SW480 (cell line): ENCODE results near the gene ALDH3B2.
"Not testable (repeated sequence)": the region's sequence is repeated elsewhere in the genome, so short reads cannot be mapped to it uniquely, and the experiment has no call there.

Experiments used
- DNase-seq: peaks from one replicate; pipeline ENCODE4 v3.0.0-alpha.2; 2016; ENCODE audit warnings: low spot score

Gene ALDH3B2

DNA sequence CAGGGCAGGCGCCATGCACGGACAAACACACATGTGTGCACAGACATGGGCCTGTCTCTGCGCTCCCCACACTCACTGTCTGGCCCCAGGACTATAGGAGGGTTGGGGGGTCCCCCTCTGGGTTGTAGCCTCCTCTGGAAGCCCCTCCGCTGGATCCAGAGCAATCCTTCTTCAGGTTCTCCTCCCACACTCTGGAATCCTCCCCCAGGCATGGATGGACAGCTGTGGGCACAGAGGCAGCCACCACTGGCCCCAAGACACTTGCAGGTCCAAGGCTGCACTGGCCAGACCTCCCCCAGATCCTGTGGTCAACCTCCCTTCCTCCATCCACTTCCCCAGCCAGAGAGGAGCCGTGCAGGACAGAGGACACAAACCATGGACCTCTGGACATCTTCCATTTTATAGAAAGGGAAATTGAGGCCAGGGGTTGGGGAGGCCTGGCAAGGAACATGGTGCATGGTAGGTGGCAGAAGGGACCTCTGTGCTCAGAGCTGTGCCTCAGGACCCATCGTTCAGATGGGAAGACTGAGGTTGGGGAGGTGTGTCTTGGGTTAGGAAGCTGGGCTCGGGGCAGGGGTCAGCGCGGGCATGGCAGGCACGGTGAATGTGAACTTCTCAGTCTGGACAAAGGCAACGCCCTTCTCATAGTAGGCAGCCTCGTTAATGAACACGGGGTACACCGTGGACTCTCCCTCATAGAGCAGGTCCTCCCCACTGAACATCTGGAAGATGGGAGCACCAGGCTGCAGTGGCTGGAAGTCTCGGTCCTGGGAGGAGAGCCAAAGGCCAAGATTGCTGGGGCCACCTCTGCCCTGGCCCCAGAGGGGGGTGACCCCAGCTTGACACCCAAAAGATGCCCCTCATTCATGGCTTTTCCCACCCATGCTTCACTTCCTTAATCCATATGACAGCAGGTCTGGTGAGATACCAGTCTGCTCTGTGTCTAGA is 32.0 kb downstream of the ALDH3B2 start:
- no peak for DNase-seq

DNA sequence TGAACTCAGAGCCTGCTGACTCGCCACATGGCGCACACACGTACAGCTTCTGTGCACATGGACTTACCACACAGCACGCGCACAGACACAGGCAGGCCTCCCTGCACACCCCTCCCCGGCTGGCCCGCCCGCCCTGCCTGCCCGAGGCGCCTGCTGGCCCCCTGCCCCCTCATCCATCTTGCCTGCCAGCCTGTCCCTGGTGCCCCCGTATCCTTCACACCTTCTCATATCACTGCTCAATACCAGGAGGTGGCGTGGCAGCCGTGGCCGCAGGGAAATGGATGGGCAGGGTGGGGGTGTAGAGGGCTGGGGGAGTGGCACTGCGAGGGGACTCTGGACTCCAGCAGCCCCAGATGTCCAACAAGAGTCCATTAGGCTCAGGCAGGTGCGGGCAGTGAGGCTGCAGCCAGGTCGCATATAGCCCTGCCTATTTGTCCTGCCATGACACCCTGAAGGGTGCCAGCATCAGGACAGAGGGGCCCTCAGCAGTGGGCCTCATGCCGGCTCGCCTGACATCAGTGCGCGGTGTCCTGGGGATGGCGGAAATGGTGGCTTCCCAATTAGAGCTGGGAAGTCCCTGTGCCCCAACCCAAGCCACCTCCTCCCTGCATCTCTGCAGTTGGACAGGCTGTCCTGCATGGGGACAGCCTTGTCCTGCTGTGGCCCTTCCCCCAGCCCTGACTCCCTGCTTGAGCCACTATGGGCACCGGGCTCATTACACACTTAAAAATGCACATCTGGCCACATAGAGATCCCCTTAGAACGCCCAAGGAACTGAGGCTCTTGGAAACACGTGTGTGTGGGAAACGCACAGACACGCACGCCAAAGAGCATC is 32.9 kb downstream of the ALDH3B2 start:
- no peak for DNase-seq

DNA sequence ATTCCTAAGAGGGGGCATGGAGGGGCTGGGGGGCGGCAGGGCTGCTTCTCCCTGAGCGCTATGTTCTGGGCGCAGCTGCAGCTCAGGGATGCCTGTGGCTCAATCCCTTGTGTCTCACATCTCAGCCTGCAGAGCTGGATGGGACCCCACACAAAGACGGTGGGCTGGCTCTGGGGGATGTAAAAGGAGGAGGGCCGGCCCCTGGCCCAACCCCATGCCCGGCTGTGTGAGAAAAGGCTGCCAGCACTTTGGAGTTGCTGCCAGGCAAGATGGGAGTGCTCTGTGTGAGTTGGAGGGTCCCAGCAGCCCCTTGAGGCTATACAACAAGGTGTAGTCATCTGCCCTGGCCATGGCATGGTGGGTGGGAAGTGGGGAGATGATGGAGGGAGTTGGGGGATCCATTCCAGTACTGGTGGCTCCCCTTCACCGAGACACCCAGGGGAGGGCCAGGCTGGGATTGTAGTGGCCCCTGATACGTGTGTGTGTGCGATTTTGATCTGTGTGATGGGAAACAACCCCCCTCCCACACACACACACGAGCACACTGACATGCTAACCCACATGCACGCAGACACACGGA is 33.6 kb downstream of the ALDH3B2 start:
- no peak for DNase-seq

DNA sequence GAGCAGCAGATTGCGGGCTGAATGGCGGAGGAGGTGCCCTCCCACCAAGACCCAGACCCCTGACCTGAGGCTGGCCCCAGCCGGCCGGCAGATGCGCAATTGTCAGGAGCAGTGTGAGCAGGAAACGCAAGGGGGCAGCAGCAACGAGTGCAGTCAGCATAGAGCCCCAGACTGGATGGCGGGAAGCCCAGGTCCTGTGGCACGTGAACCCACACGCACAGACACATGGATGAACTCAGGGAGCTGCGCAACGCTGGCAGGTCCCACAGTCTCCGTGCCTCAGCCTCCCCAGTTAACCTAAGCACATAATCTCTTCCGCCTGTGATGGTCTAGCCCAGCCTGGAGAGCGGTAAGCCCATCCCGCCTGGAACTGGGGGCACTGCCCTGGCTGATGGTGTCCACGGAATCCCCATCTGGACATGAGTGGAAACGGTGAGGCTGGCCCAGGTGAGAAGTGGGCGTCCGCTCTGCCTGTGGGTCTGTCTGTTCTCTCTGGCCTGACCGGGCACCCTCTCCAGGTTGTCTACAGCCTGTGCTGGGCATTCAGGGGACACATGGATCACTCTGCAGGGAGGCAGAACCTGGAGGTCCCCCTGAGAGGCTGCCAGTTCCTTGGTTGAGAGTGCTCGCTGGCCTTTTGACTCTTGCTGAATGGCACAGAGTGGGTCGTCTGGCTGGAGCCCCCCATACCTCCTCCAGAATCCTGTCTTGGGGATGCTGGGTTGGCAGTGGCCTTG is 34.2 kb downstream of the ALDH3B2 start:
- peak; percentile 45 for DNase-seq

DNA sequence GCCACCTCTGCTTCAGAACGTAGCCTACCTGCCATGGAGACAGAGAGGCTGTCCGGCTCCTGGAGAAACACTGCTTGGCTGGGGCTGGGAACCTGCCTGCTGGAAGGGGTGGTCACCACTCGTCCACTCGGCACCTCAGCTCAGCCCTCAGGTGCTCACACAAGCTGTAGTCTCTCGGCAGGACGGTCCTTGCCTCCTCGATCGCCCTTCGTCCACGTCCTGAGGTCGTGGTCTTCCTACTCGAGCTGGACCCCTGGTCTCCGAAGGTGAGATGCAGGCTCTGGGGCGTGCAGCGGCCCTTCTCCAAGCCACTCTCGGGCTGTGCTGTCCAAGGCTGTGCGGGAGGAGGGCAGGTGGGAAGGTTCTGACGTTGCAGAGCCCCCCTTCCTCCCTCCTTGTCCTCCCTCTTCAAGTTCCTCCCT is 35.0 kb downstream of the ALDH3B2 start, which contains the start of gene TBX10:
Gene TBX10 (minus strand): TSS at position 326 of the 422 bp plus-strand sequence. CDS start 291 bp downstream, at position 35.
- no peak for DNase-seq

DNA sequence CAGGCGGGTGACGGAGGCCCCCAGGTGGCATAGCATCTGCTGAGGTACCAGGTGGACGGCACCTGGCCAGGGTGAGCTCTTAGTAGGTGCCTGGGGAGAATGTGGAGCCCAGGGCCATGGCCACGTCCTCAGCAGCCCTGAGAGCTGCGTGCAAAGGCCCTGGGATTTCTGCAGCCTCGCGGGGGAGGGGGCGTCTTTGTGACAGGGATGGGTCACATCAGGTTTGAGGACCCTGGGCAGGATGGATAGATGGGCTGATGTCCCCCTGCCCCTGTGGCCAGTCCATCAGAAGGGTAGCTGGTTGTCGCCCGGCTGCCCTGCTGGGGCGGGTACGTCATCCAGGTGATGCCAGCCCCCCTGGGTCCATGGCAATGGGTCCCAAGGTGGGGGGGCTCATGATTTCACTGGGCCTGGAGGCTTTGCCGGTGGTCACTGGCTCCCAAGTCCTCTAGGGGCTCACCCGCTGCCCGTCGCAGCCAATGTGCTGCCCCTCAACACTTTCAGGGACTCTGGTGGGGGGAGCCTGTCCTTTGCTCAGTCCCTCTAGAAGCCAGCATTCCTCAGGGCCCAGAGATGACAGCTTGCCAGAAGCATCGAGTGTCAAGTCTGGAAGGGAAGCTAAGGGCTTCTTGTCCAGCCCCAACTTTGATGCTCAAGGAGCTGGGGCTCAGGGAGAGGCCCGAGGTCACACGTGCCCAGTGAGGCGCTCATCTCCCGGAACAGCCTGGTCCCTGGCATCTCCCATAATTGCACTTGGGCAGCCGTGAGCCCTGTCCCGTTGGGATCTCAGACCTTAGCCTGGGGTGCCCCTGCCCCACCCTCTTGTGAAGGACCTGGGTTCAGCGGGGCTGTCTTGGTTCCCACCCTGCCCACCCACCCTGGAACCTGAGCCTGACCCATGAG is 35.6 kb downstream of the ALDH3B2 start:
- DNase-seq, result no peak

DNA sequence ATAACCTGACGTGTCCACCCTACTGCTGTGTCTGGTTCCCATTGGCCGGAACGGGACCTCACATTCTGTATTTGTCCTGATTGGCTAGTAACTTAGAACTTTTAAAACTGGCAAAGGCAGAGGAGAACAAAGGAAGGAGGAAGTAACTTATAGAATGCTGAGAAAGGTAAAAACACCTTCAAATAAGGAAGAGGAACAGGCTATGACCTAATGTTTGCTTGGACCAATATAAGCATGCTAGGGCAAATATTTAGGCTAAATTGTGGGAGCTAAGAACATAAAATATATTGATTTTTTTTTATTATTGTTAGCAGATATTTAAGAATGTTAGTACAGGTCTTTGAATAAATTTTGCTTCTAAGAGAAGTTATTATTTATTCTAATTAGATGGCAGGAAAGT is 37.0 kb downstream of the ALDH3B2 start:
- not testable (repeated sequence) for DNase-seq

DNA sequence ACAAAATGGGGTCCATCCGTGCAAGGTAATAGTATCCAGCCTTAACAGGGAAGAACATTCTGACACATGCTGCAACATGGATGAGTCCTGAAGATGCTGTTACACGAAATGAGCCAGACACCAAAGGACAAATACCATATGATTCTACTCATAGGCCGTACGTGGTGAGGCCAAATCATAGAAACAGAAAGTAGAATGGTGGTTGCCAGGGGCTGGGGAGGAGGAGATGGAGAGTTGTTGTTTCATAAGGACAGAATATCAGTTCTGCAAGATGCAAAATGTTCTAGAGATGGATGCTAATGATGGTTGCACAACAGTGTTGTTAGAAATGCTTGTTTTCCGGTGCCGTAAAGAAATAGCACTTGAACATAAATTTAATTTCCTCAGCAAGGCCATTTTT is 37.5 kb downstream of the ALDH3B2 start:
- DNase-seq, result no peak

DNA sequence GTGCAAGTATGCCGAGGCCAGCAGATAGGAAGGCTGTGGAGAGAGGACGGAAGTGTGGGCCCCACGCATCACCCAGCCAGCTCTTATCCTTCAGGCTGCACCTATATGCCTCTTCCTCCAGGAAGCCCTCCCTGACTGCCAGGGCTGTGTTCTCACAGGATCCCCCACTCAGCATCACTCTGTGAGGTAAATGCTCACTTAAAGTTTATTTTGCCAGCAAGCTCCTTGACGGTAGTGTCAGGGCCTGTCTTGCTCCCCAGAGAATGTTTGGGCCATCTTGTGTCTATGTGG is 39.2 kb downstream of the ALDH3B2 start:
- no peak for DNase-seq

DNA sequence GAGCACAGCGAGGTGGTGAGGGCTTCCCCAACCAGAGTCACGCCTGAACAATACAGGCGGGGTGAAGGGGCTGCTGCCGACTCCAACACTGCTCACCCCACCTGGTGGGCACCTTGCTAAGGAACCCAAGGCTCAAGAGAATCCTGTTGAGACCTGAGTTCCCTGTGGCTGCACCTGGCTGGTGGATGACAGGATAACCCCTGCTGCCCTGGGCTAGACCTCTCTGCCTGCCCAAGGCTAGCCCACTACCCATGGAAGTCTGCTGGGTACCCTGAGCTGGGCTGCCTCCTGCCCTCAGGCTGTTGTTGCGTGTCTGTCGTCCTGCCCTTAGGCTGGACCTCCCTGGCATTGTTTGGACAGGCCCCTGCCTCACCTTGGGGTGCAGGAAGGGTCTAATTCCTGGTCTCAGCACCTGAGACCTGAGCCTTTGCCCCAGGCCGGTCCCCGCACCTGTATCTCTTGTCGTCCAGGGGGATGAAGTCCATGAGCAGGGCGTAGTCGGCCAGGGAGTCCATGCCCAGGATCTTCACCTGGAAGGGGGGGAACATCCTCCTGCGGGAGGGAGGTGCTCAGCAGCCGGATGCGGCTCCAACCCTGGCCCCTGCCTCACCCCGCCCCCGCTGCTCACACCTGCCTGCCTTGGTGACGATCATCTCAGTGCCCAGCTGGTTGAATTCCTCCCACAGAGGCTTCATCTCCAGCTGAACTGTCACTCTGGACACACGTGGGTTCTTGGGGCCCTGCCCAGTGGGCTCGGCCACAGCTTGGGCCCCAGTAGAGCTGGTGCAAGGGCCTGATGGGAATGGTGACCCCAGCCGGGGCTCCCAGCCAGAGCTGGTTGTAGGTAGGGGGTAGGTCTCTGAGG is 39.8 kb downstream of the ALDH3B2 start:
- no peak for DNase-seq

DNA sequence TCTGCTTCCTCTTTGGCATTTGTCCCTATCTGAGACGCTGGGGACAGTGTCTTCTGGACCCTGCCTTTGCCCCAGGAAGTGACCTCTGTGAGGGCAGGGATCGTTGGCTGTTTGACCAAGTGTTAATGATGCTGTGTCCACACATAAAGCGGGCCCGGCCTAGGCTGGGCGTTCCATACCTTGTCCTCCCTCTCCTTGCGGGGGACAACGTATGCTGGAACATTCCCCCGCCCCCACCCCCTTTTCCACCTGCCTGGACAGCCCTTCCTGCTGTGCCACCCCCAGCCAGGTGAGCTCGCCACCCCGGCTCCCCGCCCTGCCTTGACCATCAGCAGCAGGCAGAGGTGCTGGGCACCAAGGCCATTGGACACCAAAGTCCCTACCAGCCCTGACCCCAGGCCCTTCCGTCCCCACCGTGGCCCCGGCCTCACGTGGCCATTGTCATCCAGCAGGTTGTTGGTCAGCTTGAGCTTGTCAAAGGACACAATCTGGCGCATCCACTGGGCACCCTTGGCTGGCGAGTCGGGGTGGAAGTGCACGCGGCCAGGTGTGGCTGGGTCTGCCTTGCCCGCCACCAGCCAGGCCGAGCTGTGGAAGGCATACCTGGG is 40.6 kb downstream of the ALDH3B2 start:
- DNase-seq, result no peak

DNA sequence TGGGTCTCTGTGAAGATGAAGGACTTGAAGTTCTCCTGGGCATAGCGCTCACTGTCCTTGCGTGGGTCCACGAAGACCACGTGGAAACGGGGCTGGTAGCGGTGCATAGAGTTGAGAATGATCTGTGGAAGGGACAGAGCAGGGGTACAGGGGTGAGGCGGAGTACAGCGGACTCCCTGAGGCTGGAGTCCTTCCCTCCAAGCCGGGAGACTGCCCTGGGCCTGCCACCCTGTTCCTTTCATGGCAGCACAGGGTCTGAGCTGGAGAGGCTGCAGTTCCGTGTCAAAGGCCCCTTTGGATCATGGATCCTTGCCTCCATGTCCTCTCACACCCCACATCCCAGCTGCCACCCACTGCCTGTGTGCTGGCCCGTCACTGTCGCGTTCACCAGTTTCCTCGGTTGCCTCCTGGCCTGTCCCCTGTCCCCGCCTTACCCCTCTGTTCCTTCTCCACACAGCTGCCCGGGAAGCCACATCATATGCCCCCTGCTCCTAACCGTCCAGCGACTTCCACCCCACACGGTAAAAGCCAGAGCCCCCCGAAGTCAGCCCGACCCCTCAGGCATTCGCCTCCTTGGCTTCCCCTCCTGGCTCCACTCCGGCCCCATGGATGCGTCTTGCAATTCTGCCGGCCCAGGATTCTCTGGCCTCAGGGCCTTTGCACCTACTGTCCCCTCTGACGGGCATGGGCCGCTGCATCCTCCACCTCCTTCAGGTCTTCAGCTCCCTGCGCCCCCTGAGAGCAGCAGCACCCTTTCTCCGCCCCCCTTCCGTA is 41.3 kb downstream of the ALDH3B2 start:
- DNase-seq, result no peak

DNA sequence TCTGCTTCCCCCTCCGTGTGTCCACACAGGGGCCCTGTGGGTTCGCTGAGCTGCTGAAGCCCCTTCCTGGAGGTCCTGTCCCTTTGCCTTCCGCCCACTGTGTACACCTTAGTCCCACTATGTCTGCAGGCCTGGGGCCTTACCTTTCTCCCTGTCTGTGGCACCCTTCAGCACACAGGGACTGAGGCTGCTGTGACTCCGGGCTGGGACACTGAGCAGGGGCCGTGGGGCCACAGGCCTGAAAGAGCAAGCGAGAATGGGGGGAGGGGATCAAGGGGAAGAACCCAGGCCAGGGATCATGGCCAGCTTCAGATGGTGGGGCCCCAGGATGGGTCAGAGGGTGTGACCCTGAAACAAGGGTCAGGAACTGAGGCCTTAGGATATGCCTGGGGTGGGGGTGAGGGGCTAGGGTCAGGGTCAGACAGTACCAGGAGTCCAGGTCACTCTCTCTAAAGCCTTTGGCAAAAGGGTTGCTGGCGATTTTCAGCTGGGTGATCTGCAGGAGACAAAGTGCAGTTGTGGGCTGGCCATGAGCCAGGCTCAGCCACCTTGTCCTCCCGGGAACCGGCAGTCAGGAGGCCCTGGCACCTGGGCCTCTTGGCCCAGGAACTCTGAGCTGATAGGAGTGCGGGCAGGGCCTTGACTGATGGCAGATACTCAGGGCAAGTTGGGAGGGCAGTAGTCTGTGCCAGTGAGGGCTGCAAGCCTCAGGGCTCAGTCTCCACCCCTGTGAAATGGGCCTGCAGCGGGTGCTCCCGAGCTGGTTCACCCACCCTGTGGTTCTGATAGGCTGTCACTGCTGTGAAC is 42.0 kb downstream of the ALDH3B2 start:
- DNase-seq, result no peak

DNA sequence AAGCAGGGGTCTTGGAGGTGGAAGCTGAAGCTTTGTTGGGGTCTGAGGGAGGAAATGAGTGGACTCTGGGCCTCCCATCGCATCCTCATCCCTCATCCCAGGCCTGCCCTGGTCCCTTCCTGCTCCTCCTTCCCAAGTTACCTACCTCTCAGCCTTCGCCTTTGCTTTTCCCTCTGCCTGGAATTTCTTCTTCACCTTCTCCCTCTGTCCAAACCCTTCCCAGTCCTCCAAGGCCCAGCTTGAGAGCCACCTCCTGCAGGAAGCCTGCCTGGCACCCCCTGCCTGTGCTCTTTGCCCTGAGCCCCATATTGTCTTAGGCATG is 42.6 kb downstream of the ALDH3B2 start:
- DNase-seq, result no peak

DNA sequence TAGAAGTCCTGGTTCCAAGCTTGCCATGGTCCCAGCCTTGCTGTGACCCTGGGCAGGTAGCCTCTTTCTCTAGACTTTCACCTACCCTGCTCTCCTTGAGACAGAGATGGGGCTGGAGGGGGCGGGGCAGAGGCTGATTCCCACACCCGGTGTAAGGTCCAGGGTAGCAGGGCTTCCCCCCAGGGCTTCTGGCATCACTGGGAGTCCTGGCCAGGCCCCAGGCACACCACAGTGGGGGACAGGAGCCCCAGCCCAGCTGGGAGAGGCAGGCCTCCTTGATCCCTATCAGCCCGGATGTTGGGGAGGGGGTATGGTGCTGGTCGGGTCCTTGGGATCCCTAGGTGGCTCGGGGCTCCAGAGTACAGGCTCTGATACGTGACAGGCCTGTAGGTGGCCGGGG is 43.0 kb downstream of the ALDH3B2 start:
- DNase-seq, result no peak

DNA sequence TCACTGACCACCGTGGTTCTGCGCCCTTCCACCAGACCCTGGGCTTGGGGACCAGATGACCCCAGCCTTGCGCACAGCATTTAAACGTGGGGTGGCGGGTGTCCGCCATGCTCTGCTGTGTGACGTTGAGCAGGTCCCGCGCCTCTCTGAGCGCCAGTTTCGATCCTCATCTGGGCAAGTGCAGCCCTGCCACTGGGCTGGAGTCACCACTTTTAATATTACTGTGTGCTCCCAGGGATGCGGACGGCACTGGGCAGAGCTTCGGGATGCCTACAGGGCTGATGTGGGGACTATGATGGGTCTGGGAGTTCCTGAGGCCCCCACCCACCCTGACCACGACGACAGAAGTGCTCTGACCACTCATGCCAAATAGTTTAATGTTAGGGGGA is 43.5 kb downstream of the ALDH3B2 start:
- DNase-seq, result no peak

DNA sequence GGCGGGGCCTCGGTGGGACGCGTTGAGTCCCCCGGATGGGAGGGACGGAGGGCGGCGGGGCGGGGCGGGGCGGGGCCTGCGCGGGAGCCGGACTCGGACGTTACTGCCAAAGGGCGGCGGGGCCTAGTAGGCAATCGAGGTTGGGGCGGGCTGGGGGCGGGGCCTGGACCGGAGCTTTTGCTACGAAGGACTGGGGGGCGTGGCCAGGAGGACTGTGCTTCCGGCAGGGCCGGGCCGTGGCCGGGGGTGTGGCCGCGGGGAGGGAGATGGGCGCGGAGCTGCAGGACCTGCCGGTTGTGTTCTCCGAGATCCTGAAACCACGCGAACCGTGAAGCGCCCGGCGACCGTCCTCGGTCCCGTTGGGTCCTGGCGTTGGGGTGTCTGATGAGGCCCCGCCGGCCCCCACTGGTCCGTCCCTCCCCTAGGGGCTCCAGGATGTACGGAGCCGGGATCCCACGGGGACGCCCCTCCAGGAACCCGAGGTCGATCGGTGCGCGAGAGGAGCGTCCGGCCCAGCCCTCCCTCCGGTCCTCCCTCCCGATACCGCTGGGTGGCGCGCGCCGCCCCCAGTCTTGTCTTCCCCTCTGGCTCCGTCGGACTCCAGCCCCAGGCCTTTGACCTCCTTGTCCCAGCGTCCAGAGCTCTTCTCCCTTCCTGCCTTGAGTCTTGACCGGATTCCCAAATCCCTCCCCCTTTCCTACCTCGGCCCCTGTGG is 44.0 kb downstream of the ALDH3B2 start:
- DNase-seq, result peak; percentile 99
